DMS53 treated with DMSO at 0.1 percent for 48 hours (cell line): ENCODE results near the gene NDST1.
A peak's percentile ranks its signal among the peaks of the same experiment; 100 is the strongest.

Experiments
- DNase-seq: peaks from one replicate; lab custom pipeline; 2025; ENCODE audit not compliant: unreplicated experiment; lab: John Stamatoyannopoulos, UW

The NDST1 gene

DNA sequence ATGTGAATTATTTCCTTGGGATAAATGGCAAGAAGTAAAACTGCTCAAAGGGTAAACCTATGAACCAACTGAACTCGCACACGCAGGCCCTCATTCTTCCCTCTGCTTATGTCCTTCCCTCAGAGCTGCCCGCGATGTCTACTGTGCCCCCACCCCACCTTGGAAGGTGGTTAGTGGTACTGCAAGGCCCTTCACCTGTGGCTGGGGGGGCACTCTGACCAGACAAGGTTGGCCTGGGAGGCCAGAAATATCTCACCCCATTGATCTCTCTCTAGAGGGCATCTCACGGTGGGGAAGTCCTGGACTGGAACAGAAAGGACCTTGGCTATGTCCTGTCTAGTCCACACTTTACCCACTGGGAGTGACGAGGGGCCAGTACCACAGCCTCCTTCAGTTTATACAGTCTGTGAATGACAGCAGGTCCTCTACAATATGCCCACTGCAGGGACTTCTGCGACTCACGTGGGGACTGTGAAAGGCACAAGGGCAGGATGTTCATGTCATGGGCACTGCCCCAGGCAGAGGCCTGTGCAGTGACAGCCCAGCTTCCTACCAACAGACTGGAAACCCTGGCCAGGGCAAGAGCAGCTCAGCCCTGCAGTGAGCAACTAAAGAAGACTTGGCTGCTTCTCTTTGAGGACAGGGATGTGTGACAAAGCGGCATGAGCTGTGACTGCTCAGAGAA, 75.8 kb downstream of the NDST1 start:
- no peak for DNase-seq

DNA sequence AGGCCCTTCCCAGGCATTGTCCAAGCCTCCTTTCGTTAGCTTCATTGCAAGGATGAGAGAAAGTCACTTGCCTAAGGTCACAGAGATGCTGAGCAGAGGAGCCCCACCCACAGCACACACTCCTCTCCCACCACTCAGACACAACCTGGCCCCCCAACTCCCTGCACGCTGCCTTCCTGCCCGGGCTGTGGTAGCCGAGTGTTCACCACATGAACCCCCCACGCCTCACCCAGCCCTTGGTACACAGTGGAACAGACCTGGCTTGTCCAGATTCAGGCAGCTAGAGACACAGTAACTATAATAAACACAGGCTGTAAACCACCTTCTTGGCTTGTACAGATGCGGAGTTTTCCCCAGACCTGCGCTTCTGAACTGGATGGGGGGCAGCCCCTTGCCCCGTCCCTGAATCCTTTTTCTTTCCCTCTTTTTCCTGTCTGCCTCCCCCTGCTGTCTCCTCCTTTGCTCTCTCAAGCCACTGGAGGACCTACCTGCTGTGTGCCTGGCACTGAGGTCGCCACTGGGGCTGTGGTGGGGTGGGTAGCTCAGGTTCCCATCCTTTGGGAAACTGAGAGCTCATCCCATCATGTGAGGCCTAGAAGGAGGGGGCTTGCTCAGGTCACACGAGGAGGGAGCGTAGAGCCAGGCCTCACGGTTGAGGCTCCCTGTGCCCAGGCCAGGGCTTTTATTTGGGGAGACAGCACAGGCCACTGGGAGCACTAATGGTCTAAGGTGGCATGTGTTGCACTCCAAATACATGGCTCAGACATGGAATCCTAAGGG, 76.8 kb downstream of the NDST1 start:
- no peak for DNase-seq

DNA sequence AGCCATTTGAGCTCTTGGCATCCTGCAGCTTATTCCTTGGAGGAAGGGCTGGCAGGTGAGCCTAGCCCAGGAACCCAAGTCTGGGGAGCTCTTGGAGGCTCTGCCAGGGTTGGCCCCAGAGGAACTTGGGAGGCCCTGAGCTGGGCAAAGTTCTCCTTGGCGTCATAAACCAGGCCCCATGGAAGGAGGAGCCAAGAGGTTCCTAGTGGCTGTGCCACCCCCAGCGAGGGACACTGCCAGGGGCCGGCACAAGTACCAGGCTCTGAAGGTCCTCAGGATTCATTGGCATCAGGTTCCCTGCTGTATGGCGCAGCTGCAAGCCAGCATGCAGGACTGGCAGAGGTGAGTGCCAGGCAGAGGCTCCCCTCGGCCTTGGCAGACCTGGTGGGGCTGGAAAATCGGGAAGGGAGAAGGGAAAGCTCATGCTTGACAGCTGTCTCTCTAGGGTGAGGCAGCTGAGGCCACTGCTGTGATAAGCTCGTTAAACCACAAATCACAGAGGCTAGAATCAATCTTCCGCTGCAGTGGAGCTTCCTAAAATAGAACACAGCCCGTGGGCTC, 77.9 kb downstream of the NDST1 start:
- no peak for DNase-seq

DNA sequence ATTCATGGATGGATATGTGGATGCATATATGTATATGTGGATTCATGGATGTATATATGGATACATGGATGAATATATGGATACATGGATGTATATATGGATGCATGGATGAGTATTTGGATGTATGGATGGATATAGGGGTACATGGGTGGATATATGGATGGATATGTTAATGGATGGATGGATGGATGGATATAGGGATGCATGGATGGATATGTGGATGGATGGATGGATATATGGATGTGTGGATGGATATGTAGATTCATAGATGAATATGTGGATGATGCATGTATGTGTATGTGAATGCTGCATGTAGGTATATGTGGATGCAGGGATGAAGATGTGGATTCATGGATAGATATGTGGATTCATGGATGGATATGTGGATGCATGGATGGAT, 79.1 kb downstream of the NDST1 start:
- DNase-seq = no peak

DNA sequence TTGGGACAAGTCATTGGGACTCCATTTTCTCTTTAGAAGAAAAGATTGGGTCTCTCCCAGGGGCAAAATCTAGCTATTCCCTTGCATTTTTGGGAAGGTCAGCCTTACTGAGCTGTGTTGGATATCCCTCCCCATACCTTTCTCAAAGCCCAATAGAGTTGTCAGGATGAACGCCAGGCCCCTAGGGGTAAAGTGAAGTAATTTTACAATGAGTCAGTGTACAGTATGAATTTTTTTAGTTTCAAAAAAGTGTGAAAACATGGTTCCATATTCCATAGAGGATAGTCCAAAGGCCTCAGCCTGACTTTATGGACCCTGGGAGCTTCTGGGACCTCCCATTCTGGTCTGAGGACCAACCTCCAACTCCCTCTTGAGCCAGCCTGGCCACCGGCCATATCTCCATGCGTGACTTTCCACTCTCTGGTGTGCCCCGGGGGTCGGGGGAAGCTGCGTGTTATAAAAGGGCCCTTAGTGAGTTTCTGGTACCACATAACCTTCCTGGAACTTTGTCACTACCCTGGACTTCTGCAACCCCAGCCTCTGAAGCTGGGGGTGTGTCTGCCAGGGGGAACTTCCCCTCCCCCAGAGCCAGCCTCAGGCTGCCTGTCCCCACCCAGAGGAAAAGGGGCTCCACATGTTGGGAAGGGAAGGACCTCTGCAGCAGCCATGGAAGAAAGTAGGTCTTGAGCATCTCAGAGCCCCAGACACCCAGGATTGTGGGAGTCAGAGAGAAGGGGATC, 80.1 kb downstream of the NDST1 start:
- DNase-seq = no peak

DNA sequence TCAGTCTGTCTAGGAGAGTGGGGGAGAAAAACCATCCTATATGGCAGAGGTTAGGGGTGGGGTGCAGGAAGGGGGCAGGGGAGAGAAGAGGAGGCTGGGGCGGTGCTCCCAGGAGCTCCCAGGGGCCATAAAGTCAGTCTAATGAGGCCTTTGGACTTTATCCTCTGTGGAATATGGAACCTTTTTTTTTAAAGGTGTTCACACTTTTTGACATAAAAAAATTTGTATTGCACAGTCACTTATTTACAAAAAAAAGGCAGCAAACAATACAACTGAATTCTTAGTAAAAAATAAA, 80.6 kb downstream of the NDST1 start:
- no peak for DNase-seq

DNA sequence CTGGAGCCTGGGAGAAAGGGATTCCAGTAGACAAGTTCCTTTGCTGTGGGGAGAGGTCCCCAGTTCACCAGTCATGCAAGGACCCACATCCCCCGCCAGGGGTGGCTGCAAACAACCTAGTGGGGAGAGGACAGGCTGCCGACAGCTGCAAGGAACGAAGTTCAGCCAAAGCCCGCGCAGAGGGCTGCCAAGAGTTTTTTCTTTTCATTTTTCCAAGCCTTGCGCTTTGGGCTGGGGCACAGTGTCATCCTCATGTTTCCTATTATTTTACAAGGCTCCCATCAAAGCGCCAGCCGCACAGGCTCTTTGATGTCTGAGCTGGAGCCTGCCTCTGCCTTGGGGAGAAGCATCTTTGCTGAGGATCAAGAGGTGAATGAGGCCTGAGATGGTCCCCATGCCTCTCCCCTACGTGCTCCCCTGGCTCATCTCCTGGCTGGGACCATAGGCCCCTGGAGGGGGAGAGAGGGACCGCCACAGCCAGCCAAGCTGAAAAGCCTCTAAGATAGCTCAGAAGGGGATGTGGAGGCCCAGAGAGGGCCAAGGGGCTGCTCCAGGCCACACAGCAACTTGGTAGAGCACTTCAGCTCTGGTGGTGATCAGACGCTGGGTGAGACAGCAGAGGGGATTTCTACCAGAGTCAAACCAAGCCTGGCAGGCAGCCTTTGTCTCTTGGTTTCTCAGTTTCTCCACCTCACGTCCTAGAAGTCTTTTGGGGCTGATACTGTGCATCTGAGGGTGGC, 82.1 kb downstream of the NDST1 start:
- no peak for DNase-seq

DNA sequence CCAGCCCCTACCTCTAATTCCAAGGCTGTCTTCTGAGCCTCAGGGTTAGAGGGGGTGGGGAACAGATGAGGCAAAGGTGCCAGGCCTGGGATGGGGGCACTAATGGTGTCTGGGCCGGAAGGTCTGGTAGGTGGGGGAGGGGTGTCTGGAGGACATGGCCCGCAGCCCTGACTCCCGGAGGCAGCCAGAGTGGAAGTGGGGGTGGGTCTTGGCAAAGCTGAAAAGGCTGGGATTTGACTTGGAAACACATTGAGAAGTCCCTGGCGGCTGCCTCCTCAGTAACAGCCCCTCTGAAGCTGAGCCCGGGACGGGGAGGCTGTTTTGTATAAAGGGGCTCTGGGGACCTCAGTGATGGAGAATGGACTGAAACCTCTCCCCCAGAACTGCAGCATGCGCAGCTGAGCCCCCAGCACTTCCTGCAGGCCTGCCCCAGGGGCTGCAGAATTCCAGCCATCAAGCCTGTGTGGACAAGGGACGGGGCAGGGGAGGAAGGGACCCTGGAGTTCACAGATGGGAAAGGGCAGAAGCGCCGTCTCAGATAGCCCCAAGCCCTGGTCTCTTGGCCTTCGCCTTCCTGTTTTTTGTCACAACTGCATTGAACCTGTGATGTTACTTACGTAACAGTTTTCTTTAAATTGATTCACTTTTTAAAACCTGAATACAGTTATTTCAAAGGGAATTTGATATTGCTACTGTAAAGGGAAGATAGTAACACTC, 83.2 kb downstream of the NDST1 start:
- no peak for DNase-seq

DNA sequence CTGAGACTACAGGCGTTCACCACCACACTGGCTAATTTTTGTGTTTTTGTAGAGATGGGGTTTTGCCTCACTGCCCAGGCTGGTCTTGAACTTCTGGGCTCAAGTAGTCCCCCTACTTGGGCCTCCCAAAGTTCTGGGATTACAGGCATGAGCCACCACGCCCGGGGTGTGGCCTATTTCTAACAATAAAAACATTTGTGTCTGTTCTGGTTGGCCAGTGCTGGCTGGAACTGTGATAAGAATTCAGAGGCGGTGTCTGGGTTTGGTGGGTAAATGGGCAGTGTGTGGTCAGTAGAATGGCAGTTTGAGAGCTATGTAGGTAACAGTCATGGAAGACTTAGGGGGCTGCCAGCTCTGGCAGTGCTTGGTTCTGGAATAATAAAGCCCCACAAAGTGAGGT, 85.7 kb downstream of the NDST1 start:
- DNase-seq = no peak

DNA sequence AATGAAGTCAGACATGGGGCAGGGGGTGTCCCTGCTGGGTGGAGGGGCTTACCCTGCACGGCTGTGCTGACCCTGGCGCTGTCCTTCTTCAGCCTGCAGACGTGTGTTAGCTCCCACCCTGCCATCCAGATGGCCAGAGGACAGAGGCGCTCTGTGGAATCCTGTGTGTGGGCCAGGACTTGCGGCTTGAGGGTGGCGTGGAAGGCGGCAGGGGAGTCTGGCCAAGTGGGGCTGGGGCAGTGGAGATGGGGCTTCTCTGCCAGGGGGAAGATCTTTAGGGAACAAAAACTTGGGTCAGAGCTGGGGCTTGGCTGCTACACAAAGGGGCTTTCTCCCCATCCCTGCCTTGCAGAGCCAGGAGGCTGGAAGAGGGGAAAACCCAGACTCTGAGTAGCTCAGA, 86.1 kb downstream of the NDST1 start:
- no peak for DNase-seq

DNA sequence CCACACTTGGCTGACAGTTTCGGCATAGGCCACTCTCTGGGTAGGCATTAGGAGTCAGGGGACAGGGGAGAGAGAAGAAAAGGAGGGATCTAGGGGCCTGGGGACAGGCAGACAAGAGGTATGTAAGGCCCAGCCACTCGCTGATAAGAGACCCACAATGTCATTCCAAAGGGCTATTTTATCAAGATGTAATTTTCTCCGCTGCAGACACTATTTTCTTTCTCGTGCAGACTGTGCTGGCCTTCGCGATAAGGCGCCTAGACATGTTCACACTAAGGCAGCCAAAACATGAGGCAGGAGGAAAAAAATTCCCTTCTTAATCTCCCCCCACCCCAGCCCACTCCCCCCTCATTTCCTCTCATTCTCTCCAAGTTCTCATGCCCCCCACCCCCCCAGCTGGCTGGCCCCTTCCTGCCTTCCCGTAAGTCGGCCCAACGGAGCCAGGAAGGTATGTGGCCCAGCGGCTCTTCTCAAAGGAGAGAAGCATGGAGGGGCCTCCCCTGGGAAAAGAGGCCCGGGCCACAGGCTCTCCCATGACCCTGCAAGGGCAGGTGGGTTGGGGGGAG, 87.6 kb downstream of the NDST1 start:
- no peak for DNase-seq

DNA sequence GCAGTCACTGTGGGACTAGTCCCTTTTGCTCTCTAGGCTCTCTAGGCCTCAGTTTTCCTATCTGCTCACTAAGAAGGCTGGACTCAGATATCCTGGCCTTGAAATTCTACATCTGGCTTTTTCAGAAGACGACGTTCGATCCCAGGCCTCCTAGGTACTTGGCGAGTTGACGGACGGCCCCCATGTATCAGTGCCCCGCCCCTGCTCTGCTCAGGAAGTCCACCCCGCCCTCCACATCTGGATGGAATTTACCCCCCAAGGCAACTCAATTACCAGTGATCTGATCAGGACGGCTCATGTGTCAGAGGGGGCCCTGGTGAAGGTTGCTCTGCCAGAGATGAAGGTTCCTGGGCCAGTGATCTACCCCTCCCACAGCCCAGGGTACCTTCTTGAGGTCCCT, 88.4 kb downstream of the NDST1 start:
- no peak for DNase-seq

DNA sequence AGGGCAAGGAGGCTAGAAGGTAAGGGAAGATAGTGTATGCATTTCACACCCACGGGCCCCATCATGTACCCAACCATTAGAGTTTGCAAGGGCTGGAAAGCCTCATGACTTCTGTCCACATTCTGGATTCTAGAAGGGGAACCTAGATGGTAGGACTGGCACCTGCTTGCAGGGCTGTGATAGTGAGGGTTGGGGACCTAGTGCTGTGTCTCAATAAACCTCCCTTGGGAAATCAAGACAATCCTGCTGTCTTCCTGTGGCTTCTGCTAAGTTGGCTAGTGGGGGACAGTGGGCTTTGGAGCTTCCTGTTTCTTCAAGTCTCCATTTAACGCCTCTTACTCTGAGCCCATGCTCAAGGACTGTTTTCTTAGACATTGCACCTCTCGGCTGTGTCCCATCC, 88.9 kb downstream of the NDST1 start:
- DNase-seq = no peak

DNA sequence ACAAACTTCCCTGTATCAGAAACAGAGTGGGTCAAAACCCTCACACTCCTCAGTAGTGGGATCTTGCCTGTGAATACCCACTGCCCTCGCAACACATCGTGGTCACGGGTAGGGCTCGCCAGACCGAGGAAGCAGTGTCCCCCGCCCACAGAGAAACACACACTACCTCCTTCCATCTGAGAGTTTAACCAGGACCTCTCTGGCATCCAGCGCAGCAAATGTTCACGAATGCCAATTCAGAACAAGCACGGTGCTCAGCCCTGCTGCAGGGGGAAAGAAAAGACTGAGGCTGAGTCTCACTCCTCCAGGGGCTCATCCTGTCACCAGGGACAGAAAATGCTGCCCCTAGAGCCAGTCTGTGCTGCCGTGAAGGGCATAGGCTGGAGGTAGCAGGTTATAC, 90.1 kb downstream of the NDST1 start:
- no peak for DNase-seq

DNA sequence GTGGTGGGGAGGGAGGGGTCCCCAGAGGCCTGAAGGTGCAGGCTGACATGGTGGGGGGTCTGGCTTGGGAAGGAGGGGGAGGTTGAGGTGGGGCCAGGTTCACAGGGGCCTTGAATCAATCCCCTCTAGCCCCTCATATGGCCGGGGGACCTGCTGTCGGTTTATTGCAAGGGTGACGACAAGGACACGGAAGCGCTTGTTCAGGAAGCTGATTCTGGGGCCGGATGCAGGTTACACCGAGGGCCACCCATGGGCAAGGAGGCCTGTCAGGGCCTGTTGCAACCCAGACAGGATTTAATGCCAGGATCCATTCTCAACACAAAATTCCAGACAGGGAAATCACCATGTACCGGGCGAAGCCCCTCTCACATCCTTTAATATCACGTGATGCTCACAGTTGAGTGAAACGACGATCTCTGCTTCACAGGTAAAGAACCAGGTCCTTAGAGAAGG, 90.9 kb downstream of the NDST1 start:
- DNase-seq = no peak

DNA sequence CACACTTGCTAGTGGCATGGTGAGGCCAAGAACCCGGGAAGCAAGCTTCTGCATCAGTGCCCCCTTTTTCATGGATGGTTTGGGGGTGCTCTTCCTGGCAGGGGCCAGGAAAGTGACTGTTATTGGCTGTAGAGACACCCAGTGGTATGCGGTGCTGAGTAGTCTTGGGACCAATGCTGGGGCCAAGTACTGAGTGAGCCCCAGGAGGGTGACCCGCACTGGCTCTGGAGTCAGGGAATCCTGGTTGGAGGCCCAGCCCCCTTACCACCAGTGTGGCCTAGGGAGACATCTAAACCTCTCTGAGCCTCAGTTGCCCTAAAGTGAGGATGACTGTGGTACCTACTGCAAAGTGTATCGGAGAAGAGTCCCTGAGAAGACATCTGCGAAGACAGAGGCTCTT, 91.3 kb downstream of the NDST1 start:
- no peak for DNase-seq

DNA sequence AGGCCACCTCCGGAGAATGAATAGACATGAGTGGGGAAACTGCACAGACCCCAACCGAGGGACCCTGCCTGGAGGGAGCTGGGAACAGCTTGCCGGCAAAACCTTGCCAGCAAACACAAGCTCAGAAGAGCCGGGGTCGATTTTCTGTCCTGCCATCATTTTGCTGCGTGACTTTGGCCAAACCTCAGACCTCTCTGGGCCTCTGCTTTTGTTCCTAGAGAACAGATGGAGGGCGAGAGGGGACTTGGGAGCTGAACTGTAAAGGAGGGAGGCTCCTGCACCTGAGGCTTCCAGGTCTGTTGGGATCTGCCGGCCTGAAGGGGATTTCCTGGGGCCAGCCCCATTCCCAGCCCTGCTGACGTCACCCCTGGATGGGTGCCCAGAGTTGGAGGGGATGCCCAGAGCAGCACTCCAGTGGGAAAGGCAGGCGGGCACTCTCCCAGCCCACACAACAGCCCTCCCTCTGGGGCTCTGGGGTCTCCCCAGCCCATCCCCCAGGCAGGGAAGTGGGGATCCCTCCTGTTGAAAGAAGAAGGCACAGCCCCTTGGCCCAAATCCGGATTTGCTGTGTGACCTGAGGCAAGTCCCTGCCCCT, 92.1 kb downstream of the NDST1 start:
- peak; percentile 56 for DNase-seq

DNA sequence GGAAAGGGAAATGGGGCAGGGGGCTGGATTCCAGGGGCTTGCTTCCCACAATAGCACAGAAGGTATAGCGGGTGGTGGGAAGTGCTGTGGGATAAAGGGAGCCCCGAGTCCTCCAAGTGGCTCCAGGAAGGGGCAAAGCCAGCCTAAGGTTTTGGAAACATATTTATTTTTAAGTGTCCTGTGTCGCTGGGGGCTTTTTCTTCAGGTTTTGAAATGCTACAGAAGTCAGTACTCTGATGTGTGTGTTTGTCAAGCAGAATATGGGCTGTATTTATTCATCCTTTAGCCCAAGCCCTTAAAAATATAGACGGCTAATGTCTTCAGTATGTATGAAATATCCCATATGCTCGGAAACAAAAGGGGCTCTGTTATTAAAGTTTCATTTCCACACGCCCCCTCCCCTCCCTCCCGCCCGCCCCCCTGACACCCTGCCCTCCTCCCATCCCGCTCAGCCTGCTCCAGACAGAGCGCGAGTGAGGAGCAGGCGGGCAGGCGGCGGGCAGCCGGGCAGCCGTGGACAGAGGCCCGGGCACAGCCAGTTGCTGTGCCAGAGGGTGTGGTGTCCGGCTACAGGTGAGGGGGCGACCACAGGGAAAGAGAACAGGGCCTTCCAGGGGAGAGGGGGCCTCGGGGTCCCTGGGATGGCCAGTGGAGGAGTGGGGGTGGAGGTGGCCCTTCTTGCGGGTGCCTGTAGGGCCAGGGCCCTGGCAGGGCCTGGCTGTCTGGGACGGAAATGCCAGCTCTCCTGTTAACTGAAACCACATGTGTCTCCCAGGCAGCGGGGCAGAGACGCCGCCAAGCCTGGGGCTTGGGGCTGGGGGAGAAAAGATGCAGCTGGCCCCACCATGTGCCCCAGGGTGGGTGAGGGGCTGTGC, 92.9 kb downstream of the NDST1 start:
- DNase-seq = no peak
